ENCODE results near the gene CWF19L1. TPM values are rescaled to one million over a fixed set of nuclear protein-coding genes. Genes with fewer than 3 reads are reported as not detected.

Gene CWF19L1
- total RNA-seq, 1 experiment from 2014 or later: 28.1 TPM

- no peak for TF ChIP-seq CBFB (CRISPR knock-in tag; IDR thresholded peaks at IDR 0.05; ENCODE audit: low read depth)
- TF ChIP-seq ZNF138 (CRISPR knock-in tag; conservative IDR thresholded peaks at IDR 0.05): no peak
- TF ChIP-seq, protein P1, sequence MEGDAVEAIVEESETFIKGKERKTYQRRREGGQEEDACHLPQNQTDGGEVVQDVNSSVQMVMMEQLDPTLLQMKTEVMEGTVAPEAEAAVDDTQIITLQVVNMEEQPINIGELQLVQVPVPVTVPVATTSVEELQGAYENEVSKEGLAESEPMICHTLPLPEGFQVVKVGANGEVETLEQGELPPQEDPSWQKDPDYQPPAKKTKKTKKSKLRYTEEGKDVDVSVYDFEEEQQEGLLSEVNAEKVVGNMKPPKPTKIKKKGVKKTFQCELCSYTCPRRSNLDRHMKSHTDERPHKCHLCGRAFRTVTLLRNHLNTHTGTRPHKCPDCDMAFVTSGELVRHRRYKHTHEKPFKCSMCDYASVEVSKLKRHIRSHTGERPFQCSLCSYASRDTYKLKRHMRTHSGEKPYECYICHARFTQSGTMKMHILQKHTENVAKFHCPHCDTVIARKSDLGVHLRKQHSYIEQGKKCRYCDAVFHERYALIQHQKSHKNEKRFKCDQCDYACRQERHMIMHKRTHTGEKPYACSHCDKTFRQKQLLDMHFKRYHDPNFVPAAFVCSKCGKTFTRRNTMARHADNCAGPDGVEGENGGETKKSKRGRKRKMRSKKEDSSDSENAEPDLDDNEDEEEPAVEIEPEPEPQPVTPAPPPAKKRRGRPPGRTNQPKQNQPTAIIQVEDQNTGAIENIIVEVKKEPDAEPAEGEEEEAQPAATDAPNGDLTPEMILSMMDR (IDR thresholded peaks at IDR 0.05): no peak
- TF ChIP-seq, protein P2, sequence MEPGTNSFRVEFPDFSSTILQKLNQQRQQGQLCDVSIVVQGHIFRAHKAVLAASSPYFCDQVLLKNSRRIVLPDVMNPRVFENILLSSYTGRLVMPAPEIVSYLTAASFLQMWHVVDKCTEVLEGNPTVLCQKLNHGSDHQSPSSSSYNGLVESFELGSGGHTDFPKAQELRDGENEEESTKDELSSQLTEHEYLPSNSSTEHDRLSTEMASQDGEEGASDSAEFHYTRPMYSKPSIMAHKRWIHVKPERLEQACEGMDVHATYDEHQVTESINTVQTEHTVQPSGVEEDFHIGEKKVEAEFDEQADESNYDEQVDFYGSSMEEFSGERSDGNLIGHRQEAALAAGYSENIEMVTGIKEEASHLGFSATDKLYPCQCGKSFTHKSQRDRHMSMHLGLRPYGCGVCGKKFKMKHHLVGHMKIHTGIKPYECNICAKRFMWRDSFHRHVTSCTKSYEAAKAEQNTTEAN (CRISPR knock-in tag; IDR thresholded peaks at IDR 0.05): 0 out of 2 replicates have a peak, but pooled peaks have one; percentile 25
- TF ChIP-seq, protein P3, sequence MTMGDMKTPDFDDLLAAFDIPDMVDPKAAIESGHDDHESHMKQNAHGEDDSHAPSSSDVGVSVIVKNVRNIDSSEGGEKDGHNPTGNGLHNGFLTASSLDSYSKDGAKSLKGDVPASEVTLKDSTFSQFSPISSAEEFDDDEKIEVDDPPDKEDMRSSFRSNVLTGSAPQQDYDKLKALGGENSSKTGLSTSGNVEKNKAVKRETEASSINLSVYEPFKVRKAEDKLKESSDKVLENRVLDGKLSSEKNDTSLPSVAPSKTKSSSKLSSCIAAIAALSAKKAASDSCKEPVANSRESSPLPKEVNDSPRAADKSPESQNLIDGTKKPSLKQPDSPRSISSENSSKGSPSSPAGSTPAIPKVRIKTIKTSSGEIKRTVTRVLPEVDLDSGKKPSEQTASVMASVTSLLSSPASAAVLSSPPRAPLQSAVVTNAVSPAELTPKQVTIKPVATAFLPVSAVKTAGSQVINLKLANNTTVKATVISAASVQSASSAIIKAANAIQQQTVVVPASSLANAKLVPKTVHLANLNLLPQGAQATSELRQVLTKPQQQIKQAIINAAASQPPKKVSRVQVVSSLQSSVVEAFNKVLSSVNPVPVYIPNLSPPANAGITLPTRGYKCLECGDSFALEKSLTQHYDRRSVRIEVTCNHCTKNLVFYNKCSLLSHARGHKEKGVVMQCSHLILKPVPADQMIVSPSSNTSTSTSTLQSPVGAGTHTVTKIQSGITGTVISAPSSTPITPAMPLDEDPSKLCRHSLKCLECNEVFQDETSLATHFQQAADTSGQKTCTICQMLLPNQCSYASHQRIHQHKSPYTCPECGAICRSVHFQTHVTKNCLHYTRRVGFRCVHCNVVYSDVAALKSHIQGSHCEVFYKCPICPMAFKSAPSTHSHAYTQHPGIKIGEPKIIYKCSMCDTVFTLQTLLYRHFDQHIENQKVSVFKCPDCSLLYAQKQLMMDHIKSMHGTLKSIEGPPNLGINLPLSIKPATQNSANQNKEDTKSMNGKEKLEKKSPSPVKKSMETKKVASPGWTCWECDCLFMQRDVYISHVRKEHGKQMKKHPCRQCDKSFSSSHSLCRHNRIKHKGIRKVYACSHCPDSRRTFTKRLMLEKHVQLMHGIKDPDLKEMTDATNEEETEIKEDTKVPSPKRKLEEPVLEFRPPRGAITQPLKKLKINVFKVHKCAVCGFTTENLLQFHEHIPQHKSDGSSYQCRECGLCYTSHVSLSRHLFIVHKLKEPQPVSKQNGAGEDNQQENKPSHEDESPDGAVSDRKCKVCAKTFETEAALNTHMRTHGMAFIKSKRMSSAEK (CRISPR knock-in tag; IDR thresholded peaks at IDR 0.05; ENCODE audit: borderline replicate concordance): no peak
- TF ChIP-seq, protein P4, sequence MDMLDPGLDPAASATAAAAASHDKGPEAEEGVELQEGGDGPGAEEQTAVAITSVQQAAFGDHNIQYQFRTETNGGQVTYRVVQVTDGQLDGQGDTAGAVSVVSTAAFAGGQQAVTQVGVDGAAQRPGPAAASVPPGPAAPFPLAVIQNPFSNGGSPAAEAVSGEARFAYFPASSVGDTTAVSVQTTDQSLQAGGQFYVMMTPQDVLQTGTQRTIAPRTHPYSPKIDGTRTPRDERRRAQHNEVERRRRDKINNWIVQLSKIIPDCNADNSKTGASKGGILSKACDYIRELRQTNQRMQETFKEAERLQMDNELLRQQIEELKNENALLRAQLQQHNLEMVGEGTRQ (CRISPR knock-in tag; IDR thresholded peaks at IDR 0.05): no peak
- TF ChIP-seq, protein P5, sequence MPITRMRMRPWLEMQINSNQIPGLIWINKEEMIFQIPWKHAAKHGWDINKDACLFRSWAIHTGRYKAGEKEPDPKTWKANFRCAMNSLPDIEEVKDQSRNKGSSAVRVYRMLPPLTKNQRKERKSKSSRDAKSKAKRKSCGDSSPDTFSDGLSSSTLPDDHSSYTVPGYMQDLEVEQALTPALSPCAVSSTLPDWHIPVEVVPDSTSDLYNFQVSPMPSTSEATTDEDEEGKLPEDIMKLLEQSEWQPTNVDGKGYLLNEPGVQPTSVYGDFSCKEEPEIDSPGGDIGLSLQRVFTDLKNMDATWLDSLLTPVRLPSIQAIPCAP (CRISPR knock-in tag; IDR thresholded peaks at IDR 0.05): no peak
- TF ChIP-seq MAX (CRISPR knock-in tag; IDR thresholded peaks at IDR 0.05): no peak
Measured at GRCh38 chr10:100267239-100268104, at the start of gene CWF19L1 (continued).

DNA sequence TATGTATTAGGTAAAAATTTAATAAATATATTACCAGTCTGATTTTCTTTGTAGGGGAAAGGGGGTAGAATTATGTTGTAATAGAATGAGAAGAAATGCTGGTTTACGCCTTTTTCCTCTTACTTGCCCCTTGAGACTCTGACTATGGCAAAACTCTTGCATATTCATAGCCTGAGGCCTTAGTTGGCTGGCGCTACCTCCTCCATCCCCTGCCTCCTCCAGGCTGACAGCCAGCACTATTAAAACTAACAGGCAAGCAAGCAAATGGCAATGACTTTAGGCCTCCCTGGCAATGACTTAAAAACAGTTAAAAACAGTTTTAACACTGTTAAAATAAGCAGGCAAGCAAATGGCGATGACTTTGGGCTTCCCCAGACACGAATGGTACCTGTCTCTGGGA is 48.2 kb upstream of the CWF19L1 start:
- Mint-ChIP-seq H3K27me3 (ENCODE audit: low read depth) (peaks cover 32% of the 10 kb centered on the region), H3K4me3 (no peak overlapping the region), H3K9me3 (no peaks in the 10 kb centered on the region), H3K4me1 (peaks cover 5% of the 10 kb centered on the region), H3K27ac (no peak overlapping the region), H3K36me3 (no peaks in the 10 kb centered on the region)
- CTCF ChIA-PET: interaction anchor here (0.6 to 1.8 kb wide), 3 partner anchors 10 to 117 kb away, joined by 3 to 7 read pairs (median 4); no protein-coding TSS in a partner anchor
- DNase-seq (ENCODE audit: low spot score): no peak
- POLR2A ChIA-PET: no interaction called here
- no peak; the same call in 1 of the 2 replicates for ATAC-seq
- TF ChIP-seq ATF2 (CRISPR knock-in tag; IDR thresholded peaks at IDR 0.05; ENCODE audit: borderline replicate concordance, low read depth) (no peak), RELA (CRISPR knock-in tag; IDR thresholded peaks at IDR 0.05; ENCODE audit: borderline replicate concordance) (no peak), ZNF396 (CRISPR knock-in tag; IDR thresholded peaks at IDR 0.05; ENCODE audit: borderline replicate concordance) (no peak), PREB (CRISPR knock-in tag; IDR thresholded peaks at IDR 0.05; ENCODE audit: borderline replicate concordance) (no peak), ZNF416 (CRISPR knock-in tag; IDR thresholded peaks at IDR 0.05) (no peak), NR1H2 (CRISPR knock-in tag; IDR thresholded peaks at IDR 0.05) (no peak), MXD4 (CRISPR knock-in tag; IDR thresholded peaks at IDR 0.05; ENCODE audit: borderline replicate concordance) (no peak), JUN (CRISPR knock-in tag; IDR thresholded peaks at IDR 0.05) (no peak), FOXK1 (CRISPR knock-in tag; IDR thresholded peaks at IDR 0.05) (no peak), NFE2L1 (CRISPR knock-in tag; IDR thresholded peaks at IDR 0.05) (no peak)
- TF ChIP-seq, protein P6, sequence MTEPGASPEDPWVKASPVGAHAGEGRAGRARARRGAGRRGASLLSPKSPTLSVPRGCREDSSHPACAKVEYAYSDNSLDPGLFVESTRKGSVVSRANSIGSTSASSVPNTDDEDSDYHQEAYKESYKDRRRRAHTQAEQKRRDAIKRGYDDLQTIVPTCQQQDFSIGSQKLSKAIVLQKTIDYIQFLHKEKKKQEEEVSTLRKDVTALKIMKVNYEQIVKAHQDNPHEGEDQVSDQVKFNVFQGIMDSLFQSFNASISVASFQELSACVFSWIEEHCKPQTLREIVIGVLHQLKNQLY (CRISPR knock-in tag; IDR thresholded peaks at IDR 0.05): no peak
- TF ChIP-seq, protein P1 (IDR thresholded peaks at IDR 0.05): no peak
